Measurements from ENCODE around the gene WDTC1.

- TF ChIP-seq RXRA (CRISPR knock-in tag; IDR thresholded peaks at IDR 0.05): no peak
- no peak for TF ChIP-seq KLF9 (CRISPR knock-in tag; IDR thresholded peaks at IDR 0.05; ENCODE audit: low read depth)
- TF ChIP-seq TAF1 (CRISPR knock-in tag; IDR thresholded peaks at IDR 0.05): no peak
- no peak for TF ChIP-seq PTBP1 (IDR thresholded peaks at IDR 0.05; ENCODE audit: low read depth, low read length, poor library complexity, severe bottlenecking)
- TF ChIP-seq KDM1A (CRISPR knock-in tag; IDR thresholded peaks at IDR 0.05): no peak
- no peak for TF ChIP-seq EZH2 (conservative IDR thresholded peaks at IDR 0.05; ENCODE audit: low read depth, low read length)
- TF ChIP-seq ZGPAT (CRISPR knock-in tag; IDR thresholded peaks at IDR 0.05): no peak
- TF ChIP-seq RAD21 (CRISPR knock-in tag; IDR thresholded peaks at IDR 0.05): no peak
- TF ChIP-seq TEAD2 (CRISPR knock-in tag; IDR thresholded peaks at IDR 0.05): no peak
- no peak for TF ChIP-seq CBX5 (CRISPR knock-in tag; IDR thresholded peaks at IDR 0.05; ENCODE audit: borderline replicate concordance)
Measured at GRCh38 chr1:27322569-27323240, 88.3 kb downstream of the WDTC1 start.
